Activated T-helper 1 cell treated with anti-CD3 and anti-CD28 coated beads, Interleukin-2, amount 50 U/mL, for 16 hours (primary cell): ENCODE data around the gene CCDC93.

ENCODE experiments used
- DNase-seq, 2 donors: peaks; one replicate each; pipeline ENCODE4 v3.0.0-alpha.2; 2020; ENCODE audit warnings: low read depth in 1 of 2, low spot score in 1 of 2

CCDC93 gene, protein sequence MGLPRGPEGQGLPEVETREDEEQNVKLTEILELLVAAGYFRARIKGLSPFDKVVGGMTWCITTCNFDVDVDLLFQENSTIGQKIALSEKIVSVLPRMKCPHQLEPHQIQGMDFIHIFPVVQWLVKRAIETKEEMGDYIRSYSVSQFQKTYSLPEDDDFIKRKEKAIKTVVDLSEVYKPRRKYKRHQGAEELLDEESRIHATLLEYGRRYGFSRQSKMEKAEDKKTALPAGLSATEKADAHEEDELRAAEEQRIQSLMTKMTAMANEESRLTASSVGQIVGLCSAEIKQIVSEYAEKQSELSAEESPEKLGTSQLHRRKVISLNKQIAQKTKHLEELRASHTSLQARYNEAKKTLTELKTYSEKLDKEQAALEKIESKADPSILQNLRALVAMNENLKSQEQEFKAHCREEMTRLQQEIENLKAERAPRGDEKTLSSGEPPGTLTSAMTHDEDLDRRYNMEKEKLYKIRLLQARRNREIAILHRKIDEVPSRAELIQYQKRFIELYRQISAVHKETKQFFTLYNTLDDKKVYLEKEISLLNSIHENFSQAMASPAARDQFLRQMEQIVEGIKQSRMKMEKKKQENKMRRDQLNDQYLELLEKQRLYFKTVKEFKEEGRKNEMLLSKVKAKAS

DNA sequence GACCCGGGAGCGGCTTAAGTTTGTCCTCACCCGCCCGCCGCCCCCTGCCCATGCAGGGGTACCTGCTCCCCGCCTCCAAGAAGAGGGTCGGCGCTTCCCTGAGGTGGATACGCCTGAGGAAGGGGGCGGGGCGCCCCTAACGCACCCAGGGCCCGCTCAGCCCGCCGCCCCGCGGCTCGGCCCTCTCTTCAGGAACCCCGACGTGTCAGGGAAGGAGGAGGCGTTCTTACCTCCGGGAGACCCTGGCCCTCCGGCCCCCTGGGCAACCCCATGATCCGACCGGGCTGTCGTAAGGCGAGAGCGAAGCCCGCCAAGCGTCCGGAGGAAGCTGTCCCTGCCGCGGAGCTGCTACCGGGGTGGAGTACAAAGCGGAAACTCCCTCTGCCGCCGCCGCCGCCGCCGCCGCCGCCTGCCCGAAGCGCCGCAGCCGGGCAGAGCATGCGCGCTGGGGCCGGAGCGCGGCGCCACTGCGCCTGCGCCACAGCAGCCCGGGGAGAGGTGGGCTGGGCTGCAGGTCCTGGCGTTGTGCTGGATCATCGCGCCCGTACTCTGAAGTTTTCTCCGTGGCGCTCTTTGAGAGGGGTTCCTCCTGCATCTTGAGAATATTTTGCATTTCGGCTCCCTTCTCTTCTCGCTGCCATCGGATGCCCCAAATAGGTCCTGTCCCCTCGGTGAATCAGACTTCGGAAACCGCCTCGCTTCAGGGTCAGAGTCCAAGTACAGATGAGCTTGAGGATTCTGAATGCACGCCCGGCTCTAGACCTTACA lies at the start of gene CCDC93:
Gene CCDC93 (minus strand): TSS at position 347 of the 768 bp plus-strand sequence. CDS start 75 bp downstream, at position 272.
- peak; percentile 70 to 86 for DNase-seq

GRCh38 chr2:118062669-118063068 lies 48.8 kb upstream of the CCDC93 start:
- DNase-seq: no peak

DNA sequence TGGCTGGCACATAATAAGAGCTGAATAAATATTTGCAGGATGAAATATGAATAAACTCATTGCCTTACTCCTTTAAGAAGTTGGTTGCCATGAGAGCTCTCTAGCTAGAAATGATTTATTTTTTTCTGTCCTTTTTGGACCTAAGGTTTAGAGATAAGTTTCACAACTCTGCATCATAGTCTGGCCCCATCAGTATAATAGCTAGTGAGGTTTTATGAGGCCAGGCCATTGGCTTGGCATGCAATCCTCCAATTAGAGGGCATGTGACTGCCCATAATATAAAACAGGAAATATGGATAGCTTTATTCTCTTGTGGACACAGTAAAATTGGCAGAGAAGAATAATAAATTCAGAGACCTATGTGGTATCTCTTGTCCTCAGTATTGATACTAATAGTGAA lies 48.2 kb upstream of the CCDC93 start:
- DNase-seq: no peak

DNA sequence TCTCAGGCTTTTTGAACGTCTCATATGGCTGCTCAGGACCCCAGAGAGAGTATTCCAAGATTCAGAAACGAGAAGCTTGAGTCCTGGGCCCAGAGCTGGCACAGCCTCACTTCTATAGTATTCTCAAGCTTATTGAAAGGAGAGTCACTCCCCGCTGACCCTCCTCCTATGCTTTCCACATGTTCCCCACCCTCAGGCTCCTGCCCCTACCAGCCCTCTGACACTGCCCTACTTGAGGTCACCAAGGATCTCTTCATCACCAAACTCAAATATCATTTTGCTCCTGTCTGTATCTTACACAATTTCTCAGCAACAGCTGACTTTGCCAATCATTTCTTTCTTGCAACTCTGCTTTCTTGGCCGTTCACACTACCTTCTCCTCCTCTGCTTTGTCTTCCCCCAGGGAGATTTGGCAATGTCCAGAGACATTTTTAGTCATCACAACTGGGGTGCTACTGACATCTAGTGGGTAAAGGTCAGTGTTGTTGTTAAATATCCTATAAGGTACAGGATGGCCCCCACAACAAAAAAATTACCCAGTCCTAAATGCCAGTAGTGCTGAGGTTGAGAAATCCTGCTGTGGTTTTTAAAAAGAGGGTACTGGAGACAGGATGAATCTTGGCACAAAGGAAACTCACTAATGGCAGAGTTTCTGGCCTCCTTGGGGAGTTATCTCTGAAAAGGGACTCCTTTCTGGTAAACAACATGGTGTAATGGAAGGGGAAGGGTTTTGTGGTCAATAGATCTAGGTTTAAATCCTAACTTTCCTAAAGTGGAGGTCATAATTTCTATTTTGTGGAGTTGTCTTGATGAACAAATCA lies 47.5 kb upstream of the CCDC93 start:
- no peak for DNase-seq

DNA sequence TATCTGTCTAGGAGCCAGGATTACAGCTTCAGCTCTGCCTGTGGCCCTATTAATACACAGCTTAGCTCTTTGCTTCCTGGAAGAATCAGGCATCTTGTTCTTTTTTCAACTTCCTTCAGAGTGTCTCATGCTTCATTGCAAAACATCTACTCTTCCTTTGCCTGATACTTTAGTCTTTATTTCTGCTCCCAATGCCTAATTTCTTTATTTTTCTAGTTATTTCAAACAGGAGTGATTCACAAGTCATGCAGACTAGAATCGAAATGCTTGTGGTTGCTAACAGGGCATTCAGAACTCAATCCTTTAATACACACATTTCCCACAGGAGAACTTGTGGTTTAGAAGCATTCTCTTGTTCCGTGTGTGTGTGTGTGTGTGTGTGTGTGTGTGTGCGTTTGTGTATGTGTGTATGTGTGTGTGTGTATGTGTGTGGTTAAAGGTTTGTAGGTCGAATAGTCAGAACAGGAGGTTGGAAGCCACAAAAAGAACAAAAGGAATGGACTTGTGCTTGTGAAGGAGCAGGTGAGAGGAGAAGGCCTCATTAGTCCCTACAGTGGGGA lies 46.1 kb upstream of the CCDC93 start:
- DNase-seq: no peak

- DNase-seq: no peak
Observed at GRCh38 chr2:118058951-118059350, 45.1 kb upstream of the CCDC93 start.

GRCh38 chr2:118056801-118057200 lies 42.9 kb upstream of the CCDC93 start:
- no peak for DNase-seq

- no peak for DNase-seq
Observed at GRCh38 chr2:118056165-118056534, 42.3 kb upstream of the CCDC93 start.

GRCh38 chr2:118055512-118056164 lies 41.8 kb upstream of the CCDC93 start:
- no peak for DNase-seq

- no peak for DNase-seq
Observed at GRCh38 chr2:118054213-118055008, 40.5 kb upstream of the CCDC93 start.

DNA sequence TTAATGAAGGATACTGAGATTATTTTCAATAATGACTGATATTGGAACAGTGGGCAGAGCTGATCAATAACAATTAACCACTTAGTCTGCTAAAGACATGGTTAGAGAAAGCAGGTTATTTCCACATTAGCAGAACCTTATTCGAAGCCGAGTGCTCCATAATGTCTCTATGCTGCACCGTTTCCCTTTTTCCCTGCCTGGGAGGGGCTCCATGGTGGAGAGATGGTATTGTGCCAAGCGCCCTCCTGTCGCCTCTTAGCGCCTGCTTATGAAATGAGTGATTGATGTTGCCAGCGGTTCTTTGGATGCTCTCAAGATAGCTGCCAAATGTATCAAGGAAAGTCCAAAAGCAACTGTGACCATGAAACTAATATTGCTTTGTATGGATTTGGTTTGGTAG lies 39.8 kb upstream of the CCDC93 start:
- no peak for DNase-seq

GRCh38 chr2:118052474-118052873 lies 38.6 kb upstream of the CCDC93 start:
- DNase-seq: no peak

GRCh38 chr2:118051826-118052358 lies 38.0 kb upstream of the CCDC93 start:
- no peak for DNase-seq

DNA sequence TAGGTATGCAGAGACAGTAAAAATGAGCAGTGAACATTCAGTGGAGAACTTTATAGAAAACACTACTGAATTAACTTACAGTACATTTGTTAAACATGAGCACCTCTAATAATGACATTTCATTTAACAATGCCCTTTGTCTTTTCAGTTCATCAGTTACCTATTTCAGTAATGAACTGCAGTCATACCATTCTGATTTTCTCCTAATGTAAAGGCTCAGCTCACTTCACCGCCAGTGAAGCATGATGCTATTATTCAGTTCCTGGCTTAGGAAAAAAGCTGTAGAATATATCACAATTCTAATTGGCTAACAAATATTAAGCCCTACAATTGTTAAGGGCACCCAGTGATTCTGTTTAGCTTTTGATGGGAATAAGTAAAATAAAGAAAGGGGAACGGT lies 37.1 kb upstream of the CCDC93 start:
- no peak for DNase-seq

- DNase-seq: no peak
Observed at GRCh38 chr2:118050386-118050785, 36.5 kb upstream of the CCDC93 start.

- DNase-seq: no peak
Observed at GRCh38 chr2:118049816-118050140, 35.9 kb upstream of the CCDC93 start.

- DNase-seq: no peak
Observed at GRCh38 chr2:118049140-118049815, 35.4 kb upstream of the CCDC93 start.

GRCh38 chr2:118048401-118048800 lies 34.5 kb upstream of the CCDC93 start:
- DNase-seq: no peak

DNA sequence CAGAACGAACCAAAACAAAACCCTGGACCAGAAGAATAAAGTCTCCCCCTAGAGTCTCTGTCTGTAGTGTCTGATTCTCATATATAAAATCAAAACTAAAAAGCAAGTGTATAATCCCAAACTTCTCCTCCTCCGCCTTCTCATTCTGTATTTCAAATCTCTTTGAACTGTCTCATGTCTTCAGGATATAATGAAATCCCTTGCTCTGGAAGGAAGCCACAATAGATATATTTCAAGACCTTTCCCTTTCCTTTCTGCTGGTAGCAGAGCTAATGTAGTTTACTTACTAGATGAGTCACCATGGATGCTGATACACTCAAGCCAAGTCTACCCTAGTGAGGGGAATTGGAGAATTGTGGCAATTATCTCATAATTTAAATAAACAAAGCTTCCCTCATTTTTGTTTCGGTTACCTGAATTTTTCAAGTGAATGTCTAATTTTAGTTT lies 33.5 kb upstream of the CCDC93 start:
- DNase-seq: no peak
